K562 (cell line): ENCODE data around the gene EFCC1. TPM values are rescaled to one million over a fixed set of nuclear protein-coding genes. Genes with fewer than 3 reads are reported as not detected.

Experiments
- ATAC-seq: fragments of 200-7000 bp; cut with Tn5 transposase; 3 replicates; pipeline ENCODE4 v1.9.1; 2020; ENCODE audit warnings: moderate library complexity
- BruUV-seq: library from RNA; stranded (reverse); fragments of 400-500 nt; replicated peaks from 2 replicates; lab custom pipeline; 2021; lab: Mats Ljungman, UMichigan
- CTCF ChIA-PET: fragments of 300-600 bp; formaldehyde crosslinking; extraction: SDS; loops from one replicate; lab custom pipeline; 2021; ENCODE audit warnings: low intra/inter-chr PET ratio; lab: Yijun Ruan, JAX
- POLR2A ChIA-PET: fragments of 300-600, 350-650 bp; sonication (Branson Sonifier 250); formaldehyde crosslinking; extraction: SDS; loops from one replicate; lab custom pipeline; 2021; ENCODE audit warnings: antibody characterized with exemption, inconsistent platforms; lab: Yijun Ruan, JAX
- DNase-seq, 4 experiments: peaks; one replicate each; pipeline versions ENCODE4 v3.0.0 to v3.0.0-alpha.2; 2011 to 2018; ENCODE audit warnings: low spot score in 3 of 4, mixed read lengths in 3 of 4; ENCODE audit errors: extremely low read depth in 1 of 4
- FAIRE-seq: peaks from 2 replicates; lab custom pipeline; 2011; peaks lifted over from hg19 to GRCh38; lab: Jason Lieb, UNC
- H2AFZ ChIP-seq: 2 replicates; pipeline ENCODE4 v1.6.0; 2011; ENCODE audit warnings: low read depth, low read length, control low read depth, inconsistent platforms
- H3K27ac ChIP-seq: fragments of 200-600 bp; 3 replicates; pipeline ENCODE4 v1.8.0; 2011; ENCODE audit warnings: low read depth, mild to moderate bottlenecking, control low read depth, inconsistent platforms, low read length, moderate library complexity, mixed read lengths; ENCODE audit errors: extremely low read depth
- H3K27me3 ChIP-seq, 2 experiments: fragments of 300-600 bp in 1 of 2; 2 replicates in 1 of 2; 3 replicates in 1 of 2; pipeline versions ENCODE4 v1.6.0 to v1.8.0; 2011; ENCODE audit warnings: inconsistent platforms in 2 of 2, low read length in 2 of 2, mild to moderate bottlenecking in 1 of 2, mixed read lengths in 1 of 2, moderate library complexity in 1 of 2; ENCODE audit not compliant: control insufficient read depth in 2 of 2, insufficient read depth in 2 of 2
- H3K36me3 ChIP-seq: fragments of 300-600 bp; 3 replicates; pipeline ENCODE4 v1.8.0; 2011; ENCODE audit warnings: mild to moderate bottlenecking, low read length, inconsistent platforms; ENCODE audit not compliant: control insufficient read depth, insufficient read depth
- H3K4me1 ChIP-seq, 2 experiments: fragments of 200-600 bp in 1 of 2; replicated peaks in 1 of 2; 2 replicates in 1 of 2; 3 replicates in 1 of 2; pipeline versions ENCODE4 v1.5.1 to v1.8.0; 2011; ENCODE audit warnings: inconsistent platforms in 2 of 2, low read length in 2 of 2, mild to moderate bottlenecking in 1 of 2, mixed read lengths in 1 of 2, moderate library complexity in 1 of 2; ENCODE audit not compliant: control insufficient read depth in 2 of 2, insufficient read depth in 2 of 2
- H3K4me2 ChIP-seq: 2 replicates; pipeline ENCODE4 v1.6.1; 2011; ENCODE audit warnings: low read length, control low read depth, inconsistent platforms, mixed read lengths; ENCODE audit not compliant: insufficient read depth
- H3K4me3 ChIP-seq: fragments of 200-600 bp; sonication (generic), shearing (Covaris generic); 2 replicates; pipeline ENCODE4 v1.5.1; 2016; ENCODE audit warnings: control low read depth, inconsistent platforms
- H3K79me2 ChIP-seq: fragments of 200-600 bp; 3 replicates; pipeline ENCODE4 v1.8.0; 2011; ENCODE audit warnings: low read length, inconsistent platforms; ENCODE audit not compliant: control insufficient read depth, insufficient read depth
- H3K9ac ChIP-seq, 2 experiments: 2 replicates each; pipeline versions ENCODE4 v1.6.0 to v1.6.1; 2011; ENCODE audit warnings: low read depth in 2 of 2, low read length in 2 of 2, control low read depth in 1 of 2, inconsistent platforms in 1 of 2, mild to moderate bottlenecking in 1 of 2, mixed read lengths in 1 of 2; ENCODE audit not compliant: insufficient read depth in 1 of 2
- H3K9me1 ChIP-seq: one replicate; pipeline ENCODE4 v1.6.0; 2011; ENCODE audit warnings: inconsistent platforms, mild to moderate bottlenecking, low read length, moderate library complexity; ENCODE audit not compliant: control insufficient read depth, insufficient read depth
- H3K9me3 ChIP-seq: replicated peaks from 2 replicates; pipeline ENCODE4 v1.5.1; 2011; ENCODE audit warnings: low read depth, low read length, inconsistent platforms; ENCODE audit not compliant: control insufficient read depth, insufficient read depth
- H4K20me1 ChIP-seq: replicated peaks from 2 replicates; pipeline ENCODE4 v1.6.1; 2011; ENCODE audit warnings: low read length, inconsistent platforms, mixed read lengths; ENCODE audit not compliant: control insufficient read depth, insufficient read depth
- C11orf30 ChIP-seq: fragments of 450-650 bp; IDR thresholded peaks from 2 replicates; pipeline ENCODE4 v1.6.1; 2016; ENCODE audit warnings: low read depth, mild to moderate bottlenecking
- ESRRB ChIP-seq: fragments of 250-450 bp; sonication (Bioruptor Pico); IDR thresholded peaks from 2 replicates; pipeline ENCODE4 v1.5.0; 2020; ENCODE audit warnings: mild to moderate bottlenecking, moderate library complexity, borderline replicate concordance
- HMGN3 ChIP-seq: IDR thresholded peaks from 2 replicates; pipeline ENCODE4 v1.6.1; 2011; ENCODE audit warnings: borderline replicate concordance, low read depth, mild to moderate bottlenecking, mixed read lengths, low read length; ENCODE audit not compliant: insufficient read length; ENCODE audit errors: extremely low read depth
- KAT2B ChIP-seq: IDR thresholded peaks from one replicate; pipeline ENCODE4 v1.6.1; 2012; ENCODE audit warnings: low read depth, mild to moderate bottlenecking, control low read depth, inconsistent platforms, low read length, moderate library complexity
- MBD1 ChIP-seq: fragments of 250-450 bp; sonication (Bioruptor Pico); IDR thresholded peaks from 2 replicates; pipeline ENCODE4 v1.8.0; 2022; ENCODE audit warnings: inconsistent platforms
- MED1 ChIP-seq: sonication (generic); formaldehyde crosslinking; IDR thresholded peaks from 2 replicates; pipeline ENCODE4 v1.8.1; 2023; ENCODE audit warnings: missing genetic modification reagents, borderline replicate concordance
- NFRKB ChIP-seq: fragments of 450-650 bp; IDR thresholded peaks from 2 replicates; pipeline ENCODE4 v1.6.1; 2016; ENCODE audit warnings: low read depth
- RCOR1 ChIP-seq, 2 experiments: IDR thresholded peaks; 2 replicates each; pipeline ENCODE4 v1.6.1; 2012; ENCODE audit warnings: low read depth in 2 of 2, low read length in 2 of 2, borderline replicate concordance in 1 of 2, improper control_type of control experiment in 1 of 2
- SMARCB1 ChIP-seq: IDR thresholded peaks from 2 replicates; pipeline ENCODE4 v1.6.1; 2011; ENCODE audit warnings: improper control_type of control experiment, low read depth; ENCODE audit not compliant: insufficient read length
- ZFP91 ChIP-seq: sonication (generic); formaldehyde crosslinking; IDR thresholded peaks from 2 replicates; pipeline ENCODE4 v1.8.0; 2022; ENCODE audit warnings: mild to moderate bottlenecking, missing genetic modification reagents
- ZNF134 ChIP-seq: fragments of 250-450 bp; sonication (Bioruptor Pico); conservative IDR thresholded peaks from 2 replicates; pipeline ENCODE4 v1.4.0; 2020
- WGBS: fragments of 100-300 bp; shearing (Covaris generic); methylation state at CpG from one replicate; pipeline ENCODE4 v1.1.6; 2016; ENCODE audit warnings: low coverage, mixed read lengths; ENCODE audit not compliant: insufficient coverage; ENCODE audit errors: missing lambda C conversion rate; 5-methylcytosine and 5-hydroxymethylcytosine counted together
- in situ Hi-C: fragments of 300-500 bp; cut with MboI; formaldehyde crosslinking; loops from 4 replicates; pipeline ENCODE4 v1.15.0; 2018; ENCODE audit warnings: inconsistent platforms, mixed read lengths
- intact Hi-C: fragments of 100-400 bp; cut with micrococcal nuclease; formaldehyde crosslinking; loops from 2 replicates; pipeline ENCODE4 v1.14.2; 2022
- polyA plus RNA-seq, 8 experiments: library from polyadenylated mRNA; depleted of rRNA in 4 of 8; stranded (reverse) in 5 of 8; unstranded in 3 of 8; fragments of >200 nt; fragmentation: Nextera tagmentation in 2 of 8; fragmentation: Illumina TruSeq in 1 of 8; extraction: Ambion mirVana in 2 of 8; extraction: Trizol in 1 of 8; gene quantifications; 2 replicates each; pipeline versions ENCODE4 v1.2.1 to v1.2.3, GENCODE V29; 2011 to 2014; ENCODE audit warnings: inconsistent platforms in 1 of 8, missing spikeins in 1 of 8
- total RNA-seq, 7 experiments: library from RNA; depleted of rRNA in 6 of 7; stranded (reverse); fragments of >200 nt in 6 of 7; fragmentation: Illumina TruSeq in 2 of 7; extraction: Trizol in 2 of 7; gene quantifications; 2 replicates each; pipeline versions ENCODE4 v1.2.1 to v1.2.3, GENCODE V29; 2011 to 2021; ENCODE audit warnings: low replicate concordance in 1 of 7

The EFCC1 gene
- total and polyA plus RNA-seq, 9 of the 15 experiments (the other 6 are each of a cell fraction or from before 2014, with no cell fraction given), result not detected

DNA sequence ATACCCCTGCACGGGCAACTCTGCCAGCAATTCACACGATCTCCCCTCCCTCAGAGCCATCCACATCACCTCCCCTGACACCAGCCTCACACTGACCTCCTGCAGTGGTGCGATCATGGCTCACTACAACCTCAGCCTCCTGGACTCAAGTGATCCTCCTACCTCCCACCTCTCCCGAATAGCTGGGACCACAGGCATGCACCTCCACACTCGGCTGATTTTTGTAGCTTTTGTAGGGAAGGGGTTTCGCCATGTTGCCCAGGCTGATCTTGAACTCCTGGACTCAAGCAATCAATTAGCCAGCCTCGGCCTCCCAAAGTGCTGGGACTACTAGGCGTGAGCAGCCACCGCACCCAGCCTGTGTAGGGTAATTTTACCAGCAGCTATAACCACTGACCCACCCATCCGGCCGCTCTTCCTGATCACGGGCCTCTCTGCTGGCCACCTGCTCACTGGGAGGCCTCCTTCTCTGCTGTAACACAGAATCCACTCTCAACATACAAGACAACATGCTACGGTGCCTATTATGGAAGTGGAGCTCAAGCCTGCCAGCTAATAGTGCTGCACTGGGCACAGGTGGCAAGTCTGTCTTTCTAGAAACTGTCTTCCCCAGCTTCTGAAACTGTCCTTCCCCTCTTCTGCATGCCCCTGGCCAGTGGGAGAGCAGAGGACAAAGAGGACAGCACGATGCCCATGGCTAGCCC lies 64.1 kb downstream of the EFCC1 start:
- H3K36me3 ChIP-seq, result no peaks in the 10 kb centered on the region
- no peaks in the 10 kb centered on the region for H3K9me3 ChIP-seq
- 44% methylated on average over 11 of the region's 14 CpGs for WGBS
- no peaks in the 10 kb centered on the region for H3K79me2 ChIP-seq
- ATAC-seq (no peak), DNase-seq (no peak), FAIRE-seq (no peak)
- H3K4me2 ChIP-seq, result no peak overlapping the region
- no TSS peak for BruUV-seq
- ChIA-PET POLR2A (no interaction called here), CTCF (no interaction called here)
- in situ Hi-C loops, result no loop called here
- intact Hi-C loops, result no loop called here
- H3K9ac ChIP-seq, result no peak overlapping the region
- H3K4me1 ChIP-seq, result peaks cover 0 to 14% of the 10 kb centered on the region in 2 experiments; a peak in 3 of 5 replicates
- no peaks in the 10 kb centered on the region for H3K27me3 ChIP-seq
- H3K27ac ChIP-seq, result no peak overlapping the region
- no peak overlapping the region for H3K4me3 ChIP-seq
- no peak overlapping the region for H2AFZ ChIP-seq
- H4K20me1 ChIP-seq, result no peaks in the 10 kb centered on the region
- no peaks in the 10 kb centered on the region for H3K9me1 ChIP-seq
- TF ChIP-seq C11orf30, result no peak
- TF ChIP-seq MED1, result no peak
- TF ChIP-seq NFRKB, result no peak
- TF ChIP-seq ZNF134 (CRISPR knock-in tag), result no peak
- no peak for TF ChIP-seq SMARCB1
- no peak for TF ChIP-seq KAT2B
- no peak for TF ChIP-seq ESRRB (CRISPR knock-in tag)
- no peak for TF ChIP-seq ZFP91 (CRISPR knock-in tag)
- no peak for TF ChIP-seq MBD1 (CRISPR knock-in tag)
- TF ChIP-seq RCOR1 (IDR thresholded peaks at IDR 0.05; ENCODE audit: borderline replicate concordance in 1 of 2, low read depth in 2 of 2, low read length in 2 of 2), result no peak
- TF ChIP-seq HMGN3, result no peak
